Measurements from ENCODE around the gene PIK3R1.

PIK3R1 gene

DNA sequence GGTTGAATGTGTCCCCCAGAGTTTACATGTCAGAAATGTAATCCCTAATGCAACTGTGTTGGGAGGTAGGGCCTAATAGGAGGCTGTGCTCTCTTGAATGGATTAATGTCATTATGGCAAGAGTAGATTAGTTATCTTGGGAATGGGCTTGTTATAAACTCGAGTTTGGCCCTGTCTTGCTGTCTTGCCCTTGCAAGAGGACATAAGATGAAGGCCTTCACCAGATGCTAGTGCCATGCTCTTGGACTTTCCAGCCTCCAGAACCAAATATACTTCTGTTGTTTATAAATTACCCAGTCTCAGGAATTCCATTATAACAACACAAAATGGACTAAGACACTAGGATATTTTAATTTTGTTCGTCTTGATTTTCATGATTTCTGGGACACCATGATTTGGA is 5.4 kb downstream of the PIK3R1 start:
- Histone ChIP-seq H3K4me3 (ENCODE audit: low read length) (no peak overlapping the region), H3K27me3 (ENCODE audit: control insufficient read depth, insufficient read depth, low read length) (peaks cover 21% of the 10 kb centered on the region), H3K9ac (ENCODE audit: low read length) (no peak overlapping the region), H3K9me3 (ENCODE audit: control insufficient read depth, low read depth, low read length) (no peaks in the 10 kb centered on the region), H3K4me1 (ENCODE audit: control insufficient read depth, low read depth, low read length) (peaks cover 13% of the 10 kb centered on the region), H3K36me3 (ENCODE audit: control insufficient read depth, low read depth, low read length) (no peaks in the 10 kb centered on the region), H3K27ac (ENCODE audit: low read length) (no peak overlapping the region)

DNA sequence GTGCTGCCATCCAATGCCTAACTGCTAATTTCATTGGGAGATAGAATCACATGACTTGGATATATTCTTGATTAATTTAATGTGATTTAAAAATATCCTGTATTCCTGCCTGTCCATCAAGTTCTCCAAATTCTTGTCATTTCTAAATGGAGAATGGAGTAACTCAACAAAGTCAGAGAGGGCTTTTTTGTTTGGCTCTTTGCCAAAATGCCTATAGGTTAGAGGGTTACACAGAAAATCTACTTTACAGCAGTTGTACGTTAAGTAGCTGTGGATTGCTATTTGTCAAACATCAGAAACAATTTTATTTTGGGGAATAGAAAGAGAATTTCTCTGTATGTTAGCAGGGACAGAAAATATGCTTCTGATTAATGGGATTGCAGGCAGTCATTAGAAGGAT is 5.9 kb downstream of the PIK3R1 start:
- Histone ChIP-seq H3K4me3 (ENCODE audit: low read length) (no peak overlapping the region), H3K4me1 (ENCODE audit: control insufficient read depth, low read depth, low read length) (peaks cover 13% of the 10 kb centered on the region)

DNA sequence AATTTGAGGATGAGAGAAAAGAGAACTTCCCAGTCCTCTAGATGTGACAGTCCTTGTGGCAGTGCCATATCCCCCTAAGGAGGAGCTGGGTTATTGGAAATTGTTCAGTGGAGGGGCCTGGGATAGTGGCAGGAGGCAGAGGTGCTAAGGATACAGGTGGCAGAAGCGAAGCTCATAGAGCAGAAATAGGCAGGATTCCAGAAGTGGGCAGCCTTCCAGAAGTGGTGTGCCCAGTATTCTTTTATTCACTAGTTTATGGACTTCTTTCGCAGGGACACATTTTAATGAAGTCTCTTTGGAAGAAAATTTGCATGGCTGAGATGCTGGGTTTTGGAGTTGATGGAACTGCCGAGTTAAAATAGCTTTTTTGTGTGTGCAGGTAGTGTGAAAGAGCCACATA is 6.8 kb downstream of the PIK3R1 start:
- H3K9ac ChIP-seq (ENCODE audit: low read length), result no peak overlapping the region
- H3K4me1 ChIP-seq (ENCODE audit: control insufficient read depth, low read depth, low read length), result peaks cover 8% of the 10 kb centered on the region
- H3K9me3 ChIP-seq (ENCODE audit: control insufficient read depth, low read depth, low read length), result no peaks in the 10 kb centered on the region
- H3K27ac ChIP-seq (ENCODE audit: low read length), result no peak overlapping the region
- H3K4me3 ChIP-seq (ENCODE audit: low read length), result no peak overlapping the region
- peaks cover 6% of the 10 kb centered on the region for H3K36me3 ChIP-seq (ENCODE audit: control insufficient read depth, low read depth, low read length)
- peaks cover 14% of the 10 kb centered on the region for H3K27me3 ChIP-seq (ENCODE audit: control insufficient read depth, insufficient read depth, low read length)

More for the DNA sequence above, 5.9 kb downstream of the PIK3R1 start:
- no peak overlapping the region for H3K27ac ChIP-seq (ENCODE audit: low read length)
- H3K27me3 ChIP-seq (ENCODE audit: control insufficient read depth, insufficient read depth, low read length), result peaks cover 21% of the 10 kb centered on the region
- no peak overlapping the region for H3K9ac ChIP-seq (ENCODE audit: low read length)
- H3K9me3 ChIP-seq (ENCODE audit: control insufficient read depth, low read depth, low read length), result no peaks in the 10 kb centered on the region
- peaks cover 4% of the 10 kb centered on the region for H3K36me3 ChIP-seq (ENCODE audit: control insufficient read depth, low read depth, low read length)

DNA sequence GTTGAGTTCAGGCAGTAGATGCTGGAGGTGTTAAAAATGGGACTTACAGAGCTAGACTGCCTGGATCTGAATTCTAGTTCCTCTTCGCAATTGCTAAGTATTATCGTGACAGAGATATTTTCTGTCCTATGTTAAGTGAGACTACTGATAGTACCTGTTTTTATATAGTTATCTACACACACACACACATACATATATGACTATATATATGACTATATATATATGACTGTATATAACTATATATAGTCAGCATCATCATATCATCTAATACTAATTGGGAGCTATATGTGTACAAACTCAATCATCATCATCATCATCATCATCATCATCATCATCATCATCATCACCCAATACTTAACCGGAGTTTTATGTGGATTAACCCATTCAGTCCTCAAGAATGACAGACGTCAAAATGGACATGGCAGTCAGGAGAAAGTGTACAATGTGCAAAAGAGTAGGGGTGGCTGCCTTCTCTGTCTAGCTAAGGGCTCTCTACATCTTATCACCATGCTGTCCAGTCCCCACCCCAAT is 7.3 kb downstream of the PIK3R1 start:
- H3K4me3 ChIP-seq (ENCODE audit: low read length), result no peak overlapping the region
- no peak overlapping the region for H3K27ac ChIP-seq (ENCODE audit: low read length)
- H3K27me3 ChIP-seq (ENCODE audit: control insufficient read depth, insufficient read depth, low read length), result peaks cover 8% of the 10 kb centered on the region
- no peaks in the 10 kb centered on the region for H3K9me3 ChIP-seq (ENCODE audit: control insufficient read depth, low read depth, low read length)
- H3K36me3 ChIP-seq (ENCODE audit: control insufficient read depth, low read depth, low read length), result peaks cover 11% of the 10 kb centered on the region
- H3K4me1 ChIP-seq (ENCODE audit: control insufficient read depth, low read depth, low read length), result peaks cover 3% of the 10 kb centered on the region
- H3K9ac ChIP-seq (ENCODE audit: low read length), result no peak overlapping the region

DNA sequence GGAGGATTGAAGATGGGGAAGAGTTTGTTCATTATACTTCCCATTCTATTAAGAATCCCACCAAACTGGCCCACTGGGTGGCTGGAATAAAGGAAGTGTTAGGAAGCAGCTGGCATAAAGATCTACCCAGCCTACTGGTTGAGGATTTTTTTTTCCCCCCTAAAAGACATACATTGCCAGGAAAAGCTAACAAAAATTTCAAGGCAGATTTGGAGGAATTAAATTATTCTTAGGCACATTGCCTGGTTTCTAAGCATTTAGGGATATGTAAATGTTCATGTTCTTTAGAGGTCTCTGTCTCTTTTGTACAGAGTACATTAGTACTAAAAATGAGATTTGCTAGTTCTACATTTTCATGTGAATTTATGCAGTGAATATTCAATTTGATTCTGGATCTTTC is 8.3 kb downstream of the PIK3R1 start:
- H3K27ac ChIP-seq (ENCODE audit: low read length), result no peak overlapping the region
- H3K27me3 ChIP-seq (ENCODE audit: control insufficient read depth, insufficient read depth, low read length), result no peaks in the 10 kb centered on the region
- no peak overlapping the region for H3K4me3 ChIP-seq (ENCODE audit: low read length)
- H3K9ac ChIP-seq (ENCODE audit: low read length), result no peak overlapping the region
- no peaks in the 10 kb centered on the region for H3K4me1 ChIP-seq (ENCODE audit: control insufficient read depth, low read depth, low read length)
- peaks cover 12% of the 10 kb centered on the region for H3K36me3 ChIP-seq (ENCODE audit: control insufficient read depth, low read depth, low read length)
- no peaks in the 10 kb centered on the region for H3K9me3 ChIP-seq (ENCODE audit: control insufficient read depth, low read depth, low read length)

DNA sequence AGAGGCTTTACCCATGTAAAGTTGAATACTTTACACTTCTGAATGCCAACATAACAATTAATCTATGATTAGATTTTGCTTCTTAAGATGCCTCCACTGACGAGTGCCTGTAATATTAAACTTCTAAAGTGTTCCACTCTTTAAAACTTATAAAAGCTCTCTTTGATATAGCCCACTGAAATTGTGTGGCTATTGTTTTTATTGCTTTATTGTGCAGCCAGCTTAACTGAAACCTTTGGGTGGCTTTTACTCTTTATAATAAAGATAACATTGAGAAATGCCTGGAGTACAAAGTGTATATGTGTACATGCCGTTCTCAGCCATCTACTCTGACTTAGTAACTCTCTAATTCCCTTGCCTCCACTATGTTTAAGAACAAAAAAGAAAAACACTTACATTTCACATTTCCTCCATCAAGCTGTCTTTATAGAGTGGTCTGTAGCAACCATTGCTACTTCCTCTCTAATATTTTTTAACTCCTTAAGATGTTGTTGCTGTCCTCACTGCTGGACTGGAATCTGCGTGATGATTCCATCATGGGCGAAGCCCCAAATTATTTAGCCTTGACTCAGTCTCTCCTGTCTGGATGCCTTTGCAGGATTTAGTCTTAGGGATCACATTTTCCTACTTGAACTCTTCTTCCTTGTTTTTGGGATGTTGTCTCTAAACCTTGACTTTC is 9.1 kb downstream of the PIK3R1 start:
- no peak overlapping the region for H3K27ac ChIP-seq (ENCODE audit: low read length)
- no peaks in the 10 kb centered on the region for H3K9me3 ChIP-seq (ENCODE audit: control insufficient read depth, low read depth, low read length)
- H3K4me3 ChIP-seq (ENCODE audit: low read length), result no peak overlapping the region
- H3K9ac ChIP-seq (ENCODE audit: low read length), result no peak overlapping the region
- H3K4me1 ChIP-seq (ENCODE audit: control insufficient read depth, low read depth, low read length), result no peaks in the 10 kb centered on the region
- H3K36me3 ChIP-seq (ENCODE audit: control insufficient read depth, low read depth, low read length), result peaks cover 12% of the 10 kb centered on the region
- H3K27me3 ChIP-seq (ENCODE audit: control insufficient read depth, insufficient read depth, low read length), result no peaks in the 10 kb centered on the region

DNA sequence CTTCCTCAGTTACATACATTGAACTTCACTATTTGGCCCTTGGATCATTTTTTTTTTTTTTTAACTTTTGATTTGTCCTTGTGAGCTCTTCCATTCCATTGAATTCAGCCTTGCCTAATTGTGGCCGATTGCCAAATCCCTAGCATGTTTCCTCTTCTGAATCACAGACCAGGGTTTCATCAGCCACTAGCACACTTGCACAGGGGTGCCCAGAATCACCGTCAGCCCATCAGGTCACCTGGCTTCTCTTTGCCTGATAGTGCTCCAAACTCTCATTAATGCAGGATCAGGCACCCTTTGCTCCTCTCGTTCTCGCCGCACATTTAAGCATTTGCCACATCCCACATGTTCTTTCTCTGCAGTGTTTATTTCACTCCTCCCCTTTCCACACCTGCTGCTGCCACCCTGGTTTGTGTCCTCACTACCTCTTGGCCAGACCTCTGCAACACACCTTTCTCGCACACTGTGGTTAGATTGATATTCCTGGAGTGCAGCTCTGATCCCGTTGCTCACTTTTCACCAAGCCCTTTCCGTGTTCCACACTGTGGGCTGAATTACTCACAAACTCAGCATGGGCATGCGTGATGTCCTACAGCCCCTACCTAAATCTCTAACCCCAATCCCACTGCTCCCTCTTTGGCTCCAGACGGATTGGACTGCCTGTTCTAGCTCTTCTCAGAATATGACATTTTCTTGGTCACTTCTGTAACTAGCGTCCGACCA is 9.8 kb downstream of the PIK3R1 start:
- peaks cover 12% of the 10 kb centered on the region for H3K36me3 ChIP-seq (ENCODE audit: control insufficient read depth, low read depth, low read length)
- H3K9me3 ChIP-seq (ENCODE audit: control insufficient read depth, low read depth, low read length), result no peaks in the 10 kb centered on the region
- H3K4me3 ChIP-seq (ENCODE audit: low read length), result no peak overlapping the region
- no peak overlapping the region for H3K9ac ChIP-seq (ENCODE audit: low read length)
- no peak overlapping the region for H3K27ac ChIP-seq (ENCODE audit: low read length)
- H3K4me1 ChIP-seq (ENCODE audit: control insufficient read depth, low read depth, low read length), result no peaks in the 10 kb centered on the region
- H3K27me3 ChIP-seq (ENCODE audit: control insufficient read depth, insufficient read depth, low read length), result no peaks in the 10 kb centered on the region

DNA sequence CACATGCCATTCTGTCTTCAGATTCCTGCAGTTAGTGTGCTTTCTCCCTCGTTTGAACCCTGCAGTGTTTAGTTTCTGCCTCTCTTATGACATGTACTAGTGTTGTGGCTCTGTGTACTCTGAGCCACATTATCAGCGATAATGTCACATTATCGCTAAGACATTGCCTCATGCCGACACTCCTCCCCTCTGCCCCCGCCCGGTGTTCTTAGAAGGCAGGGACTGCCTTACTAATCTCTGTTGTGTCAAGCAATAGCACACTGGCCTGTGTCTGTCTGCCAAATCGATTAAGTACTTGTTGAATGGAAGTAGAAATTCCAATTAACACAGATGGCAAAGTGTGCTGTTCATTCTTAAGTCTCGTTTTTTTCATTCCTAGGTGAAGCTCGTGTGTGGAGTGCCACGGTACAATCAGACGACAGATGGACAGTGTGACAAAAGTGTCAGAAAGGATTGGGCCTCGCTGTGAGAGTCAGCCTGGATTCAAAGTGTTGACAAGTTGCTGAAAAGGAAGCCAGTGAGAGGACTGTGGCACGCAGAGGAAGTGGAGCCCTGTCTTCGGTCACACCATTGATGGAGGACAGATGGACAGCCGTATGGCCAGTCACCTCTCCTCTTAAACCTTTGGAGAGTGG is 10.5 kb downstream of the PIK3R1 start:
- H3K4me3 ChIP-seq (ENCODE audit: low read length), result no peak overlapping the region
- no peak overlapping the region for H3K9ac ChIP-seq (ENCODE audit: low read length)
- no peaks in the 10 kb centered on the region for H3K9me3 ChIP-seq (ENCODE audit: control insufficient read depth, low read depth, low read length)
- peaks cover 12% of the 10 kb centered on the region for H3K36me3 ChIP-seq (ENCODE audit: control insufficient read depth, low read depth, low read length)
- H3K27me3 ChIP-seq (ENCODE audit: control insufficient read depth, insufficient read depth, low read length), result no peaks in the 10 kb centered on the region
- H3K27ac ChIP-seq (ENCODE audit: low read length), result no peak overlapping the region
- no peaks in the 10 kb centered on the region for H3K4me1 ChIP-seq (ENCODE audit: control insufficient read depth, low read depth, low read length)

DNA sequence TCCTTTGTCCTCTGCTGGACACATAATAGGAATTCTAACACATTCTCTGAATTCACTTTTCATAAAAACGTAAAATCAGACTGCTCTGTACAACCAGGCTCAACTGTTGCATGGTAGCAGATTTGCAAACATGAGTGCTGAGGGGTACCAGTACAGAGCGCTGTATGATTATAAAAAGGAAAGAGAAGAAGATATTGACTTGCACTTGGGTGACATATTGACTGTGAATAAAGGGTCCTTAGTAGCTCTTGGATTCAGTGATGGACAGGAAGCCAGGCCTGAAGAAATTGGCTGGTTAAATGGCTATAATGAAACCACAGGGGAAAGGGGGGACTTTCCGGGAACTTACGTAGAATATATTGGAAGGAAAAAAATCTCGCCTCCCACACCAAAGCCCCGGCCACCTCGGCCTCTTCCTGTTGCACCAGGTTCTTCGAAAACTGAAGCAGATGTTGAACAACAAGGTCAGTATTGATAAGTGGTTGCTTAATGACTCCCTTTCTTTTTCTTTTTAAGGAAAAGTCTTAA is 11.1 kb downstream of the PIK3R1 start:
- Histone ChIP-seq H3K4me3 (ENCODE audit: low read length) (no peak overlapping the region), H3K9me3 (ENCODE audit: control insufficient read depth, low read depth, low read length) (no peaks in the 10 kb centered on the region), H3K36me3 (ENCODE audit: control insufficient read depth, low read depth, low read length) (peaks cover 12% of the 10 kb centered on the region), H3K9ac (ENCODE audit: low read length) (no peak overlapping the region), H3K27ac (ENCODE audit: low read length) (no peak overlapping the region), H3K4me1 (ENCODE audit: control insufficient read depth, low read depth, low read length) (no peaks in the 10 kb centered on the region), H3K27me3 (ENCODE audit: control insufficient read depth, insufficient read depth, low read length) (no peaks in the 10 kb centered on the region)

DNA sequence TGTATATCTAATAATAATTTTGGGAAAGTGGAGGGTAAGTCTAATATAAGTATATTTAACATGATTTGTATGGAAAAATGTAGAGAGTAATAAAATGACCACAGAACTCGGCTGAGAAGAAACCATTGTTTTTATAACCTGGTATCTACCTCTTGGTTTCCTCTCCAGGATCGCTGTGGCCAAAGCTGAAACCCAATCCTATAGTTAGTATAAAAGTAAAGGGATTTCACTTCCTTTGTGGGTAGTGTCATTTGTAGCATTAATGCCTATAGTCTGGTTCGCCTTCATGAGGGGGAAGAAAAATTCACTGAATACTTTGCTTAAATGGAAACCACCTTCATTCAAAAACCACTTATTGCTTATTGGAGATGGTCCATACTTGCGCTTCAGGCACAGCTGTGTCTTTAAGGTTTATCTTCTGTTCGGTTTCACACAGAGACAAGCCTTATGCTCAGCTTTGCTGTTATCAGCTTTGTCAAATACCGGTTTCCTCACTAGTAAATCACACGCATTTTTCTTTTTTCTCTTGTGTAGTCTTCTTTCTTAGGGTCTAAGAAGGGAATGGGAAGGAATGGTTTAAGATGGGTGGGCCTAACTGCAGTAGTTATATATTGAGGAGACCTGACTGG is 12.1 kb downstream of the PIK3R1 start:
- peaks cover 12% of the 10 kb centered on the region for H3K36me3 ChIP-seq (ENCODE audit: control insufficient read depth, low read depth, low read length)
- peaks cover 5% of the 10 kb centered on the region for H3K4me1 ChIP-seq (ENCODE audit: control insufficient read depth, low read depth, low read length)
- H3K27me3 ChIP-seq (ENCODE audit: control insufficient read depth, insufficient read depth, low read length), result no peaks in the 10 kb centered on the region
- H3K9ac ChIP-seq (ENCODE audit: low read length), result no peak overlapping the region
- H3K27ac ChIP-seq (ENCODE audit: low read length), result no peak overlapping the region
- no peaks in the 10 kb centered on the region for H3K9me3 ChIP-seq (ENCODE audit: control insufficient read depth, low read depth, low read length)
- no peak overlapping the region for H3K4me3 ChIP-seq (ENCODE audit: low read length)

DNA sequence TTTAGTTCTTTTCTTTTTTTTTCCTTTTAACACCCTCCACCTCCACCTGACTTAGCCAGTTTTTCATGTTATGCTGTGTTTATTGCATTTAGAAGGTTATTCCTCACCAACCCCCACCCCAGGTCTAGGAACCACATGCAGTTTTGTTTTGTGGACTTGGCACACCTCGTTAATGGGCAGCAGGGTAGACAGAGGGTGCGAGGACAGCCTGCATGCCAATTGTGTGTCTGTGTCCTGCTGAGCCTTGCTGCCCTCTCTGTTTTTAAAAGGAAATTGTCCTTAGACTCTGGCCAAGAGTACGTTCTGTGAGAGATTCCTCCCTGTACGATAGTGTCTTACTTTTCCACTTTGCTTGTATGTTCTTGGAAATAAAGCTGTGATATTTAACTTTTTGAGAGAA is 13.9 kb downstream of the PIK3R1 start:
- H3K36me3 ChIP-seq (ENCODE audit: control insufficient read depth, low read depth, low read length), result peaks cover 12% of the 10 kb centered on the region
- H3K4me1 ChIP-seq (ENCODE audit: control insufficient read depth, low read depth, low read length), result peaks cover 5% of the 10 kb centered on the region
- H3K9me3 ChIP-seq (ENCODE audit: control insufficient read depth, low read depth, low read length), result no peaks in the 10 kb centered on the region
- no peak overlapping the region for H3K27ac ChIP-seq (ENCODE audit: low read length)
- no peak overlapping the region for H3K9ac ChIP-seq (ENCODE audit: low read length)
- no peak overlapping the region for H3K4me3 ChIP-seq (ENCODE audit: low read length)
- no peaks in the 10 kb centered on the region for H3K27me3 ChIP-seq (ENCODE audit: control insufficient read depth, insufficient read depth, low read length)

All from iPS-18a (cell line).